GM21515 (cell line): Measurements from ENCODE around the gene CA12.
"Not testable (repeated sequence)": the region's sequence is repeated elsewhere in the genome, so short reads cannot be mapped to it uniquely, and the experiment has no call there.

Experiments used
- ATAC-seq: cut with Tn5 transposase; IDR thresholded peaks from one replicate; pipeline ENCODE4 v1.9.1; 2021; ENCODE audit not compliant: unreplicated experiment

CA12 gene

DNA sequence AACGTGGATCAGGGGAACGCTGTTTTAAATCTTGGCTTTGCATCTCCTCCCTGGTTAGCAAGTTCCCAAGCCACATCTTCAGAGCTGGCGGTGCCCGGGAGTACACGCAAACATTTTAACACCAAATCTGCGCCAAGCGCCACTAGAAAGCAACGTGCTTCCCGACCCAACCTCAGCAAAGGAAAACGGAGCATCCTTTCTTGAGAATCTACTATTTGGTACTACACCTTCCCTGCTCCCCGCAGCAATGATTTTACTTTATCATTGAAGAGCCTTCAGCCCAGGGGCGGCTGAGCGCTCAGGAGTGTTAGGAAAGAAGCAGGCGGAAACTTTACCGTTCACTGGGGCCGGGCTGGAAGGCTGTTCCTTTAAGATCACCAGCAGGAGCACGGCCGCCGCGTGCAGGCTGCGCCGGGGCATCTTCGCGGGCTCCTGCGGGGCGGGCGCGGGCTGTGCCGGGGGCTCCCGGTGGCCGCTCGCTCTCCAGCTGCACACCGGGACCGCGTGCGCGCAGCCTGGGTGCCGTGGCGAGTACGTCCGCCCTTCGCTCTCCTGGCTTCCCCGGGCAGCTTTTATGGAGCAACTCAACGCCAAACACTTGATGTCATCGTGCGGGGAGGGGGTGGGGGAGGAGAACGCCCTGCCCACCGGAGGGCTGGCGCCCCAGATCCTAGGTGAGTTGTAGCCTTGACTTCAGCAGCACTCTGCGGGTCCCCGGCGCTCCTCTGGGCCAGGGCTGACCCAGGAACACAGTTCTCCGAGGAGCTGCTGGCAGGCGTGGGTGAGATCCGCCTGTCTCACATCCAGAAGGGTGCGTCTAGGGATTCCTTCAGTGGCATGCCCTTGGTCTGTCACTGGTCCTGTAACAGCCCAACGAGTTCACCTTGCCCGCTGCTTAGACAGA lies at the start of gene CA12:
CA12 (minus strand) TSS at position 546 of the 904 bp plus-strand sequence; CDS start at position 420, 126 bp downstream.
- no peak for ATAC-seq

DNA sequence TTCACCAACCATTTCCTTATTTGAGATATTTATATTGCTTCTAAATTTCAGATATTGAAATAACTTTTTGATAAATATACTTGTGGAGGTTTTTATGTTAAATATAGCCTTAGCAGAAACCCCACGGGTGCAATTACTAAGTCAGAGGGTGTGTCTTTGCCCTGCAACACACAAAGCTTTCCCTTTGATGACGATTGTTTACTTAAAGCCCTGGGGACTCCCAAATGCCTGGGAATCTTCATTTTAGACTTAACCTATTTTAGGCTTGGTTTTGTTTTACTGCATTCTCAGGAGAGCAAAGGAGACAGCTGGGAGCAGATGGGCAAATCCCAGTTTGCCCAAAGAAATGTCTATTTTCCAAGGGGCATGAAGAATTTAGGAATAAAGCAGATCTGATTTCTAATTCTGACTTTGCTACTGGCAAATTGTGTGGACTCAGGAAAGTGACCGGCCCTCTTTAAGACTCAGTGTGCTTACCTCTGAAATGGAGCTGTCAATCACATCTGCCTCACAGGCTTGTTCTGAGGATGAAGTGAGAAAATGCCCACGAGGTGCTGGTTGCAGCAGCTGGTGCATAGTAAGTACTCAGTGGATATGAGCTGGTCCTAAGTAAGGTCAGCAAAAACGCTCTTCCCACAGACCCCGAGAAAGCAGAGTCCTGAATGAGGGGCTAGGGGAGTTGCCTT lies 49.3 kb upstream of the CA12 start:
- no peak for ATAC-seq

DNA sequence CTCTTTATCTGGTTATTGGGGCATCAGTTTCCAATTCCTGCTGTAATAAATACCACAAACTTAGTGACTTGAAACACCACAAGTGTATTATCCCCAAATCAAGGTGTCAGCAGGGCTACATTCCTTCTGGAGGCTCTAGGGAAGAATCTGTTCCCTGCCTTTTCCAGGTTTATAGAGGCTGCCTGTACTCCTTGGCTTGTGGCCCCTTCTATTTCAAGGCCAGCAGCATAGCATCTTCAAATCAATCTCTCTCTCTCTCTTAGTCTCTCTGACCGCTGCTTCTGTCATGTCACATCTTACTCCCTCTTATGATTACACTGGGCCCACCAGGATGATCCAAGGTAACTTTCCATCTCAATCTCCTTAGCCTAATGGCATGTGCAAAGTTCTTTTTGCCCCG lies 44.9 kb upstream of the CA12 start:
- ATAC-seq: no peak

DNA sequence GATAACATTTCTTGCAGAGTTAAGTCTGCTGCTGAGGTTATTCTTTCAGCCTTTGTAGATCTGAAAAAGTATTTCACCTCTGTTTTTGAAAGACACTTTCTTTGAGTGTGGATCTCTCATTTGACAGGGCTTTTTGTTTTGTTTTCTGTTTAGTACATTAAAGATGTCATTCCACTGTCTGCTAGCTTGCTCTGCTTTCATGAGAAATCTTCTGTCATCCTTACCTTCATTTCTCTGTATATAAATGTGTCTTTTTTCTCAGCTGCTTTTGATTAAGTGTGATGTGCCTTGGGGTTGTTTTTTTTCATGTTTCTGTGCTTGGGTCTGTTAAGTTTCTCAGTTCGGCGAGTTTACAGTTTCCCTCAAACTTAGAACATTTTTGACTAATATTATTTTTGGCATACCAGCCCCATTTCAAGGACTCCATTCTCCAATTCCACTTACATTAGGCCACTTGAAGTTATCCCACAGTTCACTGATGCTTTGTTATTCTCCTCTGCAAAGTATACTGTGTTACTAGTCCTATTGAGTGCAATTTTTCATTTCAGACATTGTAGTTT lies 43.9 kb upstream of the CA12 start:
- no peak for ATAC-seq

DNA sequence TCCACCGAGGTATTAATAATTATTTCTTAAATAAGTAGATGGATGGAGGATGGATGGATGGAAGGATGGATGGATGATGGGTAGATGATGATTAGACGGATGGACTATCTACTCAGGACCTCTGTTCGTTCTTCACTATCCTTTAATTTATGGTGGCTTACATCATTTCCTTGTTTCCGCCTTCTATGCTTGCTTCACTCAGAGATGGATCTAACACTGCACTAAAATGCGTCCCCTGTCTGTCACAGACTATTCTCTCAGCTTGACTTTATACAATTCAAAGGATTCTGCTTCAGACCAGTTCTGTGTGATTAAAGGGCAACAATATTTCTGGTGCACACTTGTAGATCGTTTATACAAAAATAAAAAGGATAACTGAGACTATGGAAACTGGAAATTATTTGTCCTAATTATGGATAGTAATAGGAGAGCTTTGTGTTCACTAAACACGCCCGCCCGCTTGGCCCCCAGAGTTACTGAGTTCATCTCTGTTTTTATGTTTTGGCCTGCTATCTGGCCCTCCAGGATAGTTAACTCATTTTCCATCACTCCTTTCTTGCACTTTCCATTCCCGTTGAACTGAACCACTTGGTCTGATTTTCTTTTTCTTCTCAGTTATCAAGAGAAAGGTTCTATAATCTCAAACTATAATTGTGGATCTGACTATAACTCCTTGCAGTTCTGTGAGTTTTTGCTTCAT lies 41.4 kb upstream of the CA12 start:
- no peak for ATAC-seq

DNA sequence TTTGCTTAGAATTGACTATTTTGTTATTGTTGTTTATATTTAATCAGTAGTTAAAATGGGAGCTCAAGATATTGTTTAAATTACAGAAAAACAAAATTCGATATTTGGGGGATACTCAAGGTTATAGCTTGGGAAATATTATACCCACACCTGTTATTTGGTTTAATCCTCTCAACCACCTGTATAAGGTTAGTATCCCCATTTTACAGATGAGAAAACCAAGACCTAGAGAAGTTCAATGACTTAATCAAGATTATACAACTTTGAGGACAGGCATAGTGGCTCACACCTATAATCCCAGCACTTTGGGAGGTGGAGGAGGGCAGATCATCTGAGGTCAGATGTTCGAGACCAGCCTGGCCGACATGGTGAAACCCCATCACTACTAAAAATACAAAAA lies 39.8 kb upstream of the CA12 start:
- ATAC-seq: no peak

DNA sequence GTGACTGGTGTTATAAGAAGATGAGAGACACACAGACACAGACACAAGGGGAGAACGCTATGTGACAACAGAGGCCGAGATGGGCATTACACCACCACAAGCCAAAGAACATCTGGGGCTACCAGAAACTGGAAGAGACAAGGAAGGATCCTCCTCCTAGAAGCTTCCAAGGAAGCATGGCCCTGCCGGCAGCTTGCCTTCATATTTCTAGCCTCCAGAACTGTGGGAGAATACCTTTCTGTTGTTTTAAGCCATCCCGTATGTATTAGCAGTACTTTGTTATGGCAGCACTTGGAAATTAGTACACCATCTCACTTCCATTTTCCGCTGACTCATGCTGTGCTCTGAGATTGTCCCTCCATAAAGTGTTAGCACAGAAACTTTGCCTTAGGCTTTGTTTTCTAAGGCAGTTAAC lies 38.7 kb upstream of the CA12 start:
- no peak for ATAC-seq

DNA sequence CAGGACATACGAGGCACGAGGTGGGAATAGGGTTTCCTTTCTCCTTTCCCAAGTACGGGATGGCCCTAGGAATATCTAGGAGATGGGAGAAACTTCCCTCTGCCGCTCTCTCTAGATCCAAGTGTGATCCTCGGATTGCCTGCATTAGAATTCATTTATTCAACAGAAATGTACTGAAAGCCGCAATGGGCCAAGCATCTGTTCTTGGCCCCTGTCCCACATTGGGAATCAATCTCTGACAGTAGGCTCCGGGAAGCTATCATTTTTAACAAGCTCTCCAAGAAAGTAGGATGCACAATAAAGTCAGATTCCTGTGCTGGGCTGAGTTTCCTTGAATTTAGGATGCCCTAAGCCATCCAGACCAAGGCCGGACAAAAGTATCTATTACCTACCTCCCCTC lies 37.2 kb upstream of the CA12 start:
- ATAC-seq: no peak

DNA sequence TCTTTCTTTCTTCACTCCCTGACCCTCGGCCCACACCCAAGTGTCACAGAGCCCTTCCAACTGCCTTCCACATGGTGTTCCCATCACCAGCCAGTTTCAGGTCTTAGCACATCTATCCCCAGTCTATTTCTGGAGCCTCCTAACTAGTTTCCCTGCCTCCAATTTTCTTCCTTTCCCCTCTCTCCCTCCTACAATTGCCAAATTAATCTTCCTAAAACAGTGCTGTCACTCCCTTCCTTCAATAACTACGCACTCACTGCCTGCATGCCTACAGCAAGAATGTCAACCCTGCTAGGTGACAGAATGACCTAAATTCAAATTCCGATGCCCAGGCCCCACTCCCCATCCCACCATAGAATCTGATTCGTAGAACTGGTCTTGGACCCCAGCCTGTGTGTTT lies 36.1 kb upstream of the CA12 start:
- no peak for ATAC-seq

DNA sequence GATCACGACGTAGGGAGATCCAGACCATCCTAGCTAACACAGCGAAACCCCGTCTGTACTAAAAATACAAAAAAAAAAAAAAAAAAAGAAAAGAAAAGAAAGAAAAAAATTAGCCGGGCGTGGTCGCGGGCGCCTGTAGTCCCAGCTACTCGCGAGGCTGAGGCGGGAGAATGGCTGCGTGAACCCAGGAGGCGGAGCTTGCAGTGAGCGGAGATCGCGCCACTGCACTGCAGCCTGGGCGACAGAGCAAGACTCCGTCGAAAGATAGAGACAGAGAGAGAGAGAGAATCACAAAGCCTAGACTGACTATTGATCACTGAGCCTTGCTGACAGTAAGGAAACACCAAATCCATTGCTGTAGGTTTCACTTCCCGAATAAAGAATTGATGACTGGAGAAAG lies 35.6 kb upstream of the CA12 start:
- not testable (repeated sequence) for ATAC-seq

DNA sequence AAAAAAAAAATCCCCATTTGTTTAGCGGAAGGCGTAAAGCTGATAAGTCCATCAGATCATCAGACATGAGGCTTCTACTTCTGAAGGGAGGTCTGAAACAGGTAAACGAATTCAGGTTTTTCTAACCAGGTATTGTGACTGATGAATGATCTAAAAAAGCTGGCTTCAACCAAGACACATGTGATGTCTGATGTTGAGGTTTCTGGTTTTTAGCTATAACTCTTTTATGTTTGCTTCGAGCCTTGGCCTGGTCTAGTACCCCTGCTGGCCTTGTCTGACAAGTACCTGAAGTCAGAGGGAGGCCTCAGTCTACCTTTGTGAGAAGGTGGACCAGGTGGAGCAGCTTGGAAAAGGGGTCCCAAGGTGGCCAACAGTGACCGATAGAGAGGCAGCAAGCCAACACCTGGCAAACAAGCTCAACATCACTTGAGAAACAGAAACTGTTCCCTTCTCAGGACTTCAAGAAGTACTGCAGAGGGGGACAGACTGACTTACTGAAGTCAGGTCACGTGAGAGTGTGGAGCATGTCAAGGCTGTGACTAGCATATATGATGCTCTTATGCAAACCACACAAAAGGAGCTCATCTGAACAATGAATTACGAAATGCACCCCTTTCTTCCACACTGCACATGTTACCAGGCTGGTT lies 33.0 kb upstream of the CA12 start:
- ATAC-seq: no peak

DNA sequence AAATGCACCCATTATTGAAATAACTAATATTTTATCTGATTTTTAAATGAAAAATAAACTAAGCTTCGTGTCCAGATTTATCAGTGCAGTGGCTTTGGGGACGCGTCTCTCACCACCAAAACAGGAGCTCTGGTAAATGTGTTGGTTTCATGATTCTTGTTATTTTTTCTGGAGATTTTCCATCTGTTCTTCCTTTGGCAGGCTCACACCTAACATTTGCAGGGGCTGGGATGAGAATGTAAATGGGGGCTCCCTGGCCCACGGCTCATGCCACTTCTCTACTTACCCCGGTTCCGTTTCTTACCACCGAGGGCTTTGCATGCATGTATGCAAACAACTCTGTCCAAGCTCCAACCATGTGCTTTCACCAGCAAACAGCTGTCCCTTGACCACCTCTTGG lies 30.9 kb upstream of the CA12 start:
- no peak for ATAC-seq

DNA sequence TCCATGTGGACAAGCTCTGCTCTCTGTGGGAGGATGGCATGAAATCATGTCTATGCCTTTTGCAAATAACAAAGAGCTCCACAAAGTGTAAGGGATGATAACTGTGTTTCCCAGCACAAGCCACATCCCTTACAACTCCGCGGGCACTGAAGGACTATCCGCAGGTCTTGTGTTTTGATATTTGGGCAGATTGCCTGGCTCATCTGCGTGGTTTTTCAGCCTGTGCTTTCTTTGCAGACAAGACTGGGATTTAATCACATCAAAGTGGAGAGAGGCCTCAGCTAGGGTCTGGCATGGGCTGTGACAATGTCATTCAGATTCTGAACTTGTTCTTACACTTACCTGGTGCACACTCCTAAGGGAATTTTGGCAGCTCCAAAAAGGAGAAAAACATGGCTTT lies 30.2 kb upstream of the CA12 start:
- ATAC-seq: no peak

DNA sequence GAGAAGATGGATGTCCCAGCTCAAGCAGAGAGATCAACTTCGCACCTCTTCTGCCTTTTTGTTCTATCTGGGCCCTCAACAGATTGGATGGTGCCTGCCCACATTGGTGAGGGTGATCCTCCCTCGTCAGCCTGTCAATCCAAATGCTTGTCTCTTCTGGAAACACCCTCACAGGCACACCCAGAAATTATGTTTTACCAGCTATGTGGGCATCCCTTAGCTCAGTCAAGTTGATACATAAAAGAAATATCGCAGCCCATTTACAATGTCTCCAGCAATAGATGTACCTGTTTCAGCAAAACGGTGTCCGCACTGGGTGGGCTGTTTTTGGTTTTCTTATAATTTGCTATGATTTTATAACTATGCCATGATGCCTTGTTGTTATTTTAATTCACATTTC lies 27.5 kb upstream of the CA12 start:
- no peak for ATAC-seq

DNA sequence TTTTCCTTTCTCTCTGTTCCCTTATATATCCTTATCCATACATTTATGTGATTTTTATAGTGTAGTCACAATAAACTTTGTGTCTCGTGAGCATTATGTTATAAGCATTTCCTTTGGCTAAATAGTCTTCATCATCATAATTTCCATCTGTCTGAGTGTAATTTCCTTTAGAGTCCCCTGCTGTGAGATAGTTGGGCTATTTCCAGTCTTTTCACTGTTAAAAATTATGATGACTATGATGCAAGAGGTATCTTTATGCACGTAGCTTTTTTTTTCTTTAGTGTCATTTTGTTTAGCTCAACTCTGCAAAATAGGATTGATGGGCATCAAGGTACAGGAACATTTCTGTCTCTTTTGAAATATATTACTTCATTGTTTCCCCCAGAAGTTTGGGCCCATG lies 26.9 kb upstream of the CA12 start:
- ATAC-seq: no peak

DNA sequence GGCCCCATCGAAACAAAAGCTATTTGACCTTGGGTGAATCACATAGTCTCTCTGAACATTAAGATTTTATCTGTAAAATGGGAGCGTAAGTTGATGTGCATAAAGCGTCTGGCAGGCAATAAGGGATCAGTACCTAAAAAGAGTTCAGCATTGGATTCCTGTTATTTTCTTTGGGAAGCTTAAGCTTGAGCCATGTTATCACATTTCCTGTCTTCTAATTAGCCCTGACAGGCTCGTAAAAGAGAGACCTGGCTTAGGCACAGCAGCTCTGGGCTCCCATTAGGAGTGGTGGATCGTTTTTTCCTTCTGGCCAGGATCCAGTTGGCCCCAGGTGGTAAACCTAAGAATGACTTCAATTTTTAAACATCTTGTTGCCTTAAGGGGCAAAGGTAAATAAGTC lies 26.0 kb upstream of the CA12 start:
- ATAC-seq: no peak

DNA sequence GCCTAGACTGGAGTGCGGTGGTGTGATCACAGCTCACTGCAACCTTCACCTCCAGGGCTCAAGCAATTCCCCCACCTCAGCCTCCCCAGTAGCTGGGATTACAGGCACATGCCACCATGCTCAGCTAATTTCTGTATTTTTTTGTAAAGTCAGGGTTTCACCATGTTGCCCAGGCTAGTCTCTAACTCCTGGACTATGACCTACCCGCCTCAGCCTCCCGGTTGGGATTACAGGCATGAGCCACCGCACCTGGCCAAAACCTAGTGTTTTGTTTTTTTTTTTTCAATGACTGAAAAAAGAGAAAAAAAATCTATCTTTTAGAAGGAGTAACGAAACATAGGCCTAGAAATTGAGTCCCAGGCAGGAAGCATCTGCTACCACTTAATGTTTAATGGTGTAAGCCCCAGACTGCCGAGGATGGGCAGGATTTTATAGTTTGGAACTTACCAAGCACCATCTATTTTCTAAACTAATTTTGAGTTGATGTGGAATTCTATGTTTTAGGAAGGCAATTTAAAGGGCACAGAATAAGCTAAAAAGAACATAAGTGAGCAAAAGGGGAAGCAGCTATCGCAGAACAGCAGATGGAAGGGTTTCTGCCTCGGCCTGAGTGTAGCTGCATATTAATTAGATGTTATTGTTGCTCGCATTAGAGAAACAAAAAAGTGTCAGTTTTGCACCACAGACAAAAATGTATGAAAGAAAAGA lies 24.2 kb upstream of the CA12 start:
- ATAC-seq: no peak

DNA sequence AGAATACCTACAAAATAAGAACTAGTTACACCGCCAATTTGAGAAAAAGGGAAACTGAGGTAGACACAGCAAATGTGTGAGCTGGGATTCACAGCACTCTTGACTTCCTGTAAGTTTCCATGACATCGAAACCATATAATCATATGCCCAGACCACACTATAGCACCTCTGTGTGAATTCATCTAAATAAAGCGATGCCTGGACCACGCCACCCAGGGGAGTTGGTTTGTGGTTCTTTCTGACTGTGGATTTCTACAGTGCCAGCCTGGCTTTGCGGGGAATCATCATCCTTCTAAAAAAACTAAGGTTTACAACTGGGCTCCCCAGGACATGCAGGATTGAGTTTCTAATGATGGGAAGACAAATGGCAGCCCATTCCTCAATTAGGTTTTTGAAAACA lies 23.5 kb upstream of the CA12 start:
- no peak for ATAC-seq

DNA sequence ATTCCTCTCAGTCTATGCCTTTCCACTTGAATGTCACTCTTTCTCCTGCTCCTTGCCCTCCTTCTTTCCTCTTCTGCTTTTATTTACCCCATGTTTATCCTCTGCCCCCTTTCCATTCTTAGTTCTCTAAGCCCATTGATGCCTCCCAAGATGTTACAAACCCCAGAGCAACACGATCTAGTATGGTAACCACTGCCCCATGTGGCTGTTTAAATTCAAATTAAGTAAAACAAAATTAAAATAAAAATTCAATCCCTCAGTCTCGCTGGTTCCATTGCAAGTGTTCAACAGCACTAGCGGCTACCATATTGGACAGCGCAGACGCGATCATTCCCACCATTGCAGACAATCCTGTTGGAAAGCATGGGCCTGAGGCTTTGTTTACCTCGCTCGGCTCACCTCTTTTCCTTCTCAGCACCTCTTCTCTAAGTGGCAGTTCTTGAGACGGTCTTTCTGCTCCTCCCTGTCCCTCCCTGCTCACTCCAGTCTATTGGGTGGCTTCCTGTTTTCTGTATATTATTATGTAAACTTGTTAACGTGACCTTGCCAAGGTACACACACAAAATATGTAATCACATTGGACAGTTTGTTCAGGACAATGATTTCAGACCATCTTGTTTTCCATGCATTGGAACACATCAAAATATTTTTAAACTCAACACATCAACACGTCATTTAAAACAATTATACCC lies 21.8 kb upstream of the CA12 start:
- ATAC-seq: no peak
